Smooth muscle cell (in vitro differentiated cells): ENCODE measurements around the gene CPN2. TPM values are rescaled to one million over a fixed set of nuclear protein-coding genes. Genes with fewer than 3 reads are reported as not detected.

Source experiments
- DNase-seq: peaks from one replicate; lab custom pipeline; 2025; ENCODE audit not compliant: unreplicated experiment; lab: John Stamatoyannopoulos, UW
- H2AFZ ChIP-seq: fragments of 200-600 bp; sonication (generic); 2 replicates; pipeline ENCODE4 v1.6.0; 2016; ENCODE audit warnings: antibody characterized with exemption, low read depth, mild to moderate bottlenecking
- H3F3A ChIP-seq: fragments of 200-600 bp; sonication (generic); 2 replicates; pipeline ENCODE4 v1.6.0; 2017; ENCODE audit warnings: antibody characterized with exemption, low read depth
- H3K27ac ChIP-seq: fragments of 200-600 bp; sonication (generic); 2 replicates; pipeline ENCODE4 v1.5.1; 2016; ENCODE audit warnings: low read depth, mild to moderate bottlenecking
- H3K27me3 ChIP-seq: fragments of 200-600 bp; sonication (generic); 2 replicates; pipeline ENCODE4 v1.6.1; 2016; ENCODE audit warnings: low read depth, mild to moderate bottlenecking
- H3K36me3 ChIP-seq: fragments of 200-600 bp; sonication (generic); 2 replicates; pipeline ENCODE4 v1.5.1; 2016; ENCODE audit warnings: low read depth
- H3K4me1 ChIP-seq: fragments of 200-600 bp; sonication (generic); 2 replicates; pipeline ENCODE4 v1.5.1; 2016; ENCODE audit warnings: low read depth
- H3K4me2 ChIP-seq: fragments of 200-600 bp; sonication (generic); 2 replicates; pipeline ENCODE4 v1.6.0; 2016; ENCODE audit warnings: mild to moderate bottlenecking
- H3K4me3 ChIP-seq: fragments of 200-600 bp; sonication (generic); 2 replicates; pipeline ENCODE4 v1.5.1; 2016; ENCODE audit warnings: mild to moderate bottlenecking
- H3K79me2 ChIP-seq: fragments of 200-600 bp; sonication (generic); 2 replicates; pipeline ENCODE4 v1.6.0; 2016; ENCODE audit warnings: low read depth, mild to moderate bottlenecking
- H3K9ac ChIP-seq: fragments of 200-600 bp; sonication (generic); 2 replicates; pipeline ENCODE4 v1.6.0; 2016; ENCODE audit warnings: low read depth
- H3K9me3 ChIP-seq: fragments of 200-600 bp; sonication (generic); replicated peaks from 2 replicates; pipeline ENCODE4 v1.5.1; 2016; ENCODE audit warnings: low read depth
- H4K20me1 ChIP-seq: fragments of 200-600 bp; sonication (generic); 2 replicates; pipeline ENCODE4 v1.6.0; 2016; ENCODE audit warnings: low read depth
- WGBS: methylation state at CpG from one replicate; pipeline ENCODE4 v1.1.7; 2016; ENCODE audit warnings: low lambda C conversion rate; 5-methylcytosine and 5-hydroxymethylcytosine counted together
- polyA plus RNA-seq: library from polyadenylated mRNA; unstranded; fragments of >200 nt; fragmentation: Nextera tagmentation; extraction: Ambion mirVana; gene quantifications from 2 replicates; pipeline ENCODE4 v1.2.1, GENCODE V29; 2016
- total RNA-seq: library from RNA; depleted of rRNA; stranded (reverse); fragments of >200 nt; gene quantifications from 2 replicates; pipeline ENCODE4 v1.2.3, GENCODE V29; 2014
- TF ChIP-seq, protein P1 (sequence below): fragments of 200-600 bp; sonication (generic); IDR thresholded peaks from 2 replicates; pipeline ENCODE4 v1.5.1; 2017; ENCODE audit warnings: borderline replicate concordance, mild to moderate bottlenecking, antibody characterized with exemption; ENCODE audit not compliant: insufficient read depth, poor library complexity, severe bottlenecking

The CPN2 gene
- total and polyA plus RNA-seq, 2 experiments from 2014 or later, result 0.13 TPM; not detected in 1

GRCh38 chr3:194298331-194299227 is 52.5 kb downstream of the CPN2 start:
- Histone ChIP-seq H2AFZ (no peak overlapping the region), H3K27me3 (no peaks in the 10 kb centered on the region), H3F3A (peaks cover 12% of the 10 kb centered on the region), H3K4me2 (no peak overlapping the region), H3K4me3 (no peak overlapping the region), H3K9me3 (no peaks in the 10 kb centered on the region), H3K27ac (no peak overlapping the region), H3K79me2 (no peaks in the 10 kb centered on the region), H3K9ac (no peak overlapping the region), H3K4me1 (peaks cover 23% of the 10 kb centered on the region), H3K36me3 (no peaks in the 10 kb centered on the region), H4K20me1 (no peaks in the 10 kb centered on the region)
- TF ChIP-seq, protein P1, sequence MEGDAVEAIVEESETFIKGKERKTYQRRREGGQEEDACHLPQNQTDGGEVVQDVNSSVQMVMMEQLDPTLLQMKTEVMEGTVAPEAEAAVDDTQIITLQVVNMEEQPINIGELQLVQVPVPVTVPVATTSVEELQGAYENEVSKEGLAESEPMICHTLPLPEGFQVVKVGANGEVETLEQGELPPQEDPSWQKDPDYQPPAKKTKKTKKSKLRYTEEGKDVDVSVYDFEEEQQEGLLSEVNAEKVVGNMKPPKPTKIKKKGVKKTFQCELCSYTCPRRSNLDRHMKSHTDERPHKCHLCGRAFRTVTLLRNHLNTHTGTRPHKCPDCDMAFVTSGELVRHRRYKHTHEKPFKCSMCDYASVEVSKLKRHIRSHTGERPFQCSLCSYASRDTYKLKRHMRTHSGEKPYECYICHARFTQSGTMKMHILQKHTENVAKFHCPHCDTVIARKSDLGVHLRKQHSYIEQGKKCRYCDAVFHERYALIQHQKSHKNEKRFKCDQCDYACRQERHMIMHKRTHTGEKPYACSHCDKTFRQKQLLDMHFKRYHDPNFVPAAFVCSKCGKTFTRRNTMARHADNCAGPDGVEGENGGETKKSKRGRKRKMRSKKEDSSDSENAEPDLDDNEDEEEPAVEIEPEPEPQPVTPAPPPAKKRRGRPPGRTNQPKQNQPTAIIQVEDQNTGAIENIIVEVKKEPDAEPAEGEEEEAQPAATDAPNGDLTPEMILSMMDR, result no peak
- 86% methylated on average over 19 of the region's 19 CpGs for WGBS
- no peak for DNase-seq

- Histone ChIP-seq H2AFZ (peak overlapping the region; percentile 76), H3K27ac (peak overlapping the region; percentile 84)
- 3% methylated on average over 33 of the region's 47 CpGs for WGBS
Measured at GRCh38 chr3:194296454-194297263, 54.5 kb downstream of the CPN2 start.

GRCh38 chr3:194294895-194295214 is 56.3 kb downstream of the CPN2 start:
- H3F3A ChIP-seq, result peaks cover 12% of the 10 kb centered on the region
- 70% methylated on average over 5 of the region's 5 CpGs for whole genome bisulfite sequencing
- H4K20me1 ChIP-seq, result no peaks in the 10 kb centered on the region
- H3K4me3 ChIP-seq, result no peak overlapping the region
- H3K36me3 ChIP-seq, result no peaks in the 10 kb centered on the region
- no peak for DNase-seq
- no peak overlapping the region for H3K4me2 ChIP-seq
- H3K27me3 ChIP-seq, result no peaks in the 10 kb centered on the region
- no peak overlapping the region for H3K9ac ChIP-seq
- peaks cover 23% of the 10 kb centered on the region for H3K4me1 ChIP-seq
- TF ChIP-seq, protein P1, result no peak
- H3K27ac ChIP-seq, result no peak overlapping the region
- no peaks in the 10 kb centered on the region for H3K79me2 ChIP-seq
- H2AFZ ChIP-seq, result no peak overlapping the region
- H3K9me3 ChIP-seq, result no peaks in the 10 kb centered on the region

More at GRCh38 chr3:194296454-194297263, 54.5 kb downstream of the CPN2 start:
- Histone ChIP-seq H3K4me3 (peak overlapping the region; percentile 54), H3K4me2 (peak overlapping the region; percentile 91), H3K79me2 (no peaks in the 10 kb centered on the region), H3K27me3 (no peaks in the 10 kb centered on the region), H3K9me3 (no peaks in the 10 kb centered on the region), H4K20me1 (no peaks in the 10 kb centered on the region), H3K36me3 (no peaks in the 10 kb centered on the region), H3F3A (peaks cover 12% of the 10 kb centered on the region), H3K9ac (peak overlapping the region; percentile 80), H3K4me1 (peaks cover 23% of the 10 kb centered on the region)
- DNase-seq, result no peak
- TF ChIP-seq, protein P1, result no peak
